Chondrocyte (in vitro differentiated cells): ENCODE measurements around the gene HMX1. TPM values are rescaled to one million over a fixed set of nuclear protein-coding genes. Genes with fewer than 3 reads are reported as not detected.
A peak's percentile ranks its signal among the peaks of the same experiment; 100 is the strongest.

Source experiments
- DNase-seq: peaks from one replicate; pipeline ENCODE4 v3.0.0; 2021; ENCODE audit warnings: mixed read lengths, low spot score
- H3K27ac Mint-ChIP-seq: one replicate; pipeline ENCODE4 v1.8.0; 2021; ENCODE audit warnings: mild to moderate bottlenecking, moderate library complexity, mixed read lengths; ENCODE audit not compliant: unreplicated experiment
- H3K27me3 Mint-ChIP-seq: 2 replicates; pipeline ENCODE4 v1.8.0; 2021; ENCODE audit warnings: low read depth, mixed read lengths
- H3K36me3 Mint-ChIP-seq: 2 replicates; pipeline ENCODE4 v1.8.0; 2021; ENCODE audit warnings: low read depth, mixed read lengths
- H3K4me1 Mint-ChIP-seq: 2 replicates; pipeline ENCODE4 v1.8.0; 2021; ENCODE audit warnings: low read depth, mild to moderate bottlenecking, mixed read lengths
- H3K4me3 Mint-ChIP-seq: one replicate; pipeline ENCODE4 v1.8.0; 2021; ENCODE audit warnings: mild to moderate bottlenecking, moderate library complexity, mixed read lengths; ENCODE audit not compliant: unreplicated experiment
- H3K9me3 Mint-ChIP-seq: 2 replicates; pipeline ENCODE4 v1.8.0; 2021; ENCODE audit warnings: low read depth, mixed read lengths
- total RNA-seq: library from RNA; stranded (reverse); gene quantifications from 3 replicates; pipeline ENCODE4 v1.2.1, GENCODE V29; 2021
- TF ChIP-seq, protein P1 (sequence below): fragments of 200-600 bp; sonication (generic); IDR thresholded peaks from 2 replicates; pipeline ENCODE4 v1.5.0; 2021; ENCODE audit warnings: antibody characterized with exemption, mild to moderate bottlenecking, moderate library complexity

HMX1 gene
- total RNA-seq, 1 donor from 2014 or later: not detected

DNA sequence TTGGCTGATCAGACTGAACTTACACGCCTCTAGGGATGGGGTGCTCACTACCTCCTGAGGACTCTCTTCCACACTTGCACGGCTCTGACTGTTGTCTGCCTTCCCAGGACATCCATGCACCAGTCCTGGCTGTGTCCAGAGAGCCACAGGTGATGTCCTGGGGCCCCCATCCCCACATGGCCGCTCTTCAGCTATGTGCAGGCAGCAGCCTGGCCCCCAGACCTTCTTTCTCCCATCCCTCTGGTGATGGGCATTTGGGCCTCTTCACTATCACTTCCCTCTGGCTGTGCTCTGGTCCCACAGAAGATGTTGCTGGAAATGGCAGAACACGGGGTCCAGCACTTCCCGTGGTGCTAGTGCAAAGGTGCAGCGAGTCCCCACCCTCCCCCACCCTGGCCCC is 40.9 kb upstream of the HMX1 start:
- no peak overlapping the region for H3K4me3 Mint-ChIP-seq
- no peaks in the 10 kb centered on the region for H3K9me3 Mint-ChIP-seq
- TF ChIP-seq, protein P1, sequence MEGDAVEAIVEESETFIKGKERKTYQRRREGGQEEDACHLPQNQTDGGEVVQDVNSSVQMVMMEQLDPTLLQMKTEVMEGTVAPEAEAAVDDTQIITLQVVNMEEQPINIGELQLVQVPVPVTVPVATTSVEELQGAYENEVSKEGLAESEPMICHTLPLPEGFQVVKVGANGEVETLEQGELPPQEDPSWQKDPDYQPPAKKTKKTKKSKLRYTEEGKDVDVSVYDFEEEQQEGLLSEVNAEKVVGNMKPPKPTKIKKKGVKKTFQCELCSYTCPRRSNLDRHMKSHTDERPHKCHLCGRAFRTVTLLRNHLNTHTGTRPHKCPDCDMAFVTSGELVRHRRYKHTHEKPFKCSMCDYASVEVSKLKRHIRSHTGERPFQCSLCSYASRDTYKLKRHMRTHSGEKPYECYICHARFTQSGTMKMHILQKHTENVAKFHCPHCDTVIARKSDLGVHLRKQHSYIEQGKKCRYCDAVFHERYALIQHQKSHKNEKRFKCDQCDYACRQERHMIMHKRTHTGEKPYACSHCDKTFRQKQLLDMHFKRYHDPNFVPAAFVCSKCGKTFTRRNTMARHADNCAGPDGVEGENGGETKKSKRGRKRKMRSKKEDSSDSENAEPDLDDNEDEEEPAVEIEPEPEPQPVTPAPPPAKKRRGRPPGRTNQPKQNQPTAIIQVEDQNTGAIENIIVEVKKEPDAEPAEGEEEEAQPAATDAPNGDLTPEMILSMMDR: no peak
- H3K27me3 Mint-ChIP-seq: no peaks in the 10 kb centered on the region
- no peak overlapping the region for H3K27ac Mint-ChIP-seq
- DNase-seq: peak; percentile 47
- no peaks in the 10 kb centered on the region for H3K36me3 Mint-ChIP-seq
- H3K4me1 Mint-ChIP-seq: peaks cover 14% of the 10 kb centered on the region

DNA sequence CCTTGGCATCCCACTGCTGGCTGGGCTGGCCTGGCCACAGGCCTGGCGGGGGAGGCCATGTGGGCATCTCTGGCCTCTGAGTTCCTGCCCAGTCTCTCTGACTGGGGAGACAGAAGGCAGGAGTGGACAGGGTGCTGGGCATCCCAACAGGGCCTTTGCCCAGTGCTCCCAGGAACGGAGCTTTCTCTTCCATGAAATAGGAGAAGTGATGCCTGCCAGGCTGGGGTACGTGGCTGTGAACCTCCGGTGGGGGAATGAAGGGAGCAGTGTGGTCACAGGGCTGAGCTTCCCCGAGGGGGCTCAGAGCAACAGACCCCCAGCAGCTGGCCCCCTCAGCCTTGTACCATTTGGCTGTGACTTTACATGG is 40.4 kb upstream of the HMX1 start:
- TF ChIP-seq, protein P1: no peak
- Mint-ChIP-seq H3K27ac (no peak overlapping the region), H3K9me3 (no peaks in the 10 kb centered on the region), H3K36me3 (no peaks in the 10 kb centered on the region), H3K27me3 (peaks cover under 1% of the 10 kb centered on the region), H3K4me3 (no peak overlapping the region), H3K4me1 (peaks cover 14% of the 10 kb centered on the region)
- peak; percentile 59 for DNase-seq

DNA sequence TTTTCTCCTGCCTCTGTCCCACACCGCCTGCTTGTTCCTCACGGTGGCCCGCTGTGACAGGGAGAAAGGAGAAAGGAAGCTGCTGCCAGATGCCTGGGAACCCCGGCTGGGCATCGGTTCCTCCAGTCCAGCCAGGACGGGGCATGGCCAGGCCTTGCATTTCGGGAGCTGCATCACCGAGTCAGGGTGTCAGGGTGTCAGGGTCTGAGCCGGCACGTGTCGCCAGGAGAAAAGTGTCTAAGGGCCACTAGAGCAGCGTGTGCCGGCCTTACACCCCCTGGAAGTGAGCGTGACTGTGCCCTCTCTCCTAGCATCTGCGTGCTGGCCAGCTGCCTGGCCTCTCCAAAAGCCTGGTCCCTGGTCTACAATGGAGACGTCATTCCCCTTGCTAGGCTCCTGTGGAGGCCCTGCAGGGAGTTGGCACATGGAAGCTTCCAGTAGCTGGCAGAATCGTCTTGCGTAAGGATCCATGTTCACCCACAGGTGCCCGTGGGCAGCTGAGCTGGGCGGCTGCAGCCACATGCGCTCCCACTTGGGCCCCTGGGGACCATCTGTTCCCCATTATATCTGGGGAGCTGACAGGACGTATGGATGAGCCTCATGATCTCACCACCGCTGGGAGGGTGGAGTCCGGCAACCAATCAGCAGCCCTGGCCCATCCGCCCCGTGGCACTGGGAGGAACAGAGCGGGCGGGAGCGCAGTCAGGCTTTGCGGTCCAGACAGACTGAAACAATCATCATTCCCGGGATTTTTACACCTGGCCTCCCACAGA is 39.9 kb upstream of the HMX1 start:
- Mint-ChIP-seq H3K27ac (no peak overlapping the region), H3K36me3 (no peaks in the 10 kb centered on the region), H3K9me3 (no peaks in the 10 kb centered on the region), H3K4me1 (peaks cover 14% of the 10 kb centered on the region), H3K4me3 (no peak overlapping the region), H3K27me3 (peaks cover 6% of the 10 kb centered on the region)
- DNase-seq: peak; percentile 78
- TF ChIP-seq, protein P1: no peak

DNA sequence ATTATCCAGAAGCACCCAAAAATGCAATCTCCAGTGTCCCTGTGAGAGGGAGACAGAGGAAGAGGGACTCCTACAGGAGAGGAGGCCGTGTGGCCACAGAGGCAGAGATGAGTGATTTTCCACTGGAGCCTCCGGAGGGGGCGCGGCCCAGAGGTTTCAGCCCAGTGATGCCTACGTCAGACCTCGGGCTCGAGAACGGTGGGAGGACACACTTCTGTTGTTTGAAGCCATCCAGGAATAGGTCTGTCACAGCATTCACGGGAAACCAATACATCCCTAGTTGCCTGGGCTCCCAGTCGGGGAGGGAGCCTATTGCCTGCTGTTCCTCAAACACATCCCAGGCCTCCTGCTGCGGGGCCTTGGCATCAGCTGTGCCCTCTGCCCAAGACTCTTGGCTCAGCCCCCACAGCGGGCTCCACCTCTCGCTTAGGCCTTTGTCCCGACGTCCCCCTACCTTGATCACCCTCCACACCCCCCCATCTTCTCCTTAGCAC is 39.2 kb upstream of the HMX1 start:
- DNase-seq: peak; percentile 77
- no peaks in the 10 kb centered on the region for H3K9me3 Mint-ChIP-seq
- peaks cover 6% of the 10 kb centered on the region for H3K27me3 Mint-ChIP-seq
- no peaks in the 10 kb centered on the region for H3K36me3 Mint-ChIP-seq
- TF ChIP-seq, protein P1: no peak
- no peak overlapping the region for H3K4me3 Mint-ChIP-seq
- no peak overlapping the region for H3K27ac Mint-ChIP-seq
- peaks cover 14% of the 10 kb centered on the region for H3K4me1 Mint-ChIP-seq

DNA sequence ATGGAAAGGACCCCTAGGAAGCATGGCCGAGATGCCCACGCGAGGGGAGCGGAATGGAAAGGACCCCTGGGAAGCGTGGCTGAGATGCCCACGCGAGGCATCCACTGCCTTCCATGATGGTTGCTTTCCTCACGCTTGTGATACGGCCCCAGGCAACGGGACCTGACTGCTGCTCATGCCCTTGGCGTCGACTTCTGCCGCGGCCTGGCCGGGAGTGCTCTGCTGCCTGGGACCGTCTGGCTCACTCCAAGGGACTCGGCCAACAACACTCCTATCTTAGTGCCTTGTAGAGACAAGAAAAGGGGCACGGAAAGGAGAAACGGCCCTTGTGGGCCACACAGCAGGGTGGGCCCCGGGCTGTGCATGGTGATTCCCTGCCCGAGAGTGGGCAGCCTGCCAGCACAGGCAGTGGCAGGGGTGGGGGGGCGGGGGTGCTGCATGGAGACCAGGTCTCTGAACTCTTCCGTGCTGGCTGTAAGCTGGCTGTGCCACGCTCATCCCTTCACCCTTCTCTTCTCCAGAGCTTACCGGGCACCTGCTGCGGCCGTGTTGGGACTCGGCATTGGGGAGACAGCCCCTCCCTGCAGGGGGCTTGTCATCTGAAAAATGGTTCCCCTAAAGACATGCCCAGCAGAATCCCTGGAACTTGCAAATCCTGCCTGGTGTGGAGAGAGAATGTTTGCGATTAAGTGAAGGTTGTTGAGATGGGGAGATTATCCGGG is 38.6 kb upstream of the HMX1 start:
- Mint-ChIP-seq H3K36me3 (no peaks in the 10 kb centered on the region), H3K27ac (no peak overlapping the region), H3K27me3 (peaks cover 6% of the 10 kb centered on the region), H3K4me1 (peaks cover 14% of the 10 kb centered on the region), H3K4me3 (no peak overlapping the region), H3K9me3 (no peaks in the 10 kb centered on the region)
- peak; percentile 75 for DNase-seq
- TF ChIP-seq, protein P1: no peak
